ENCODE results near the gene SOCS3.

- TF ChIP-seq CTCF (conservative IDR thresholded peaks at IDR 0.05; ENCODE audit: low read length) (no peak), EZH2phosphoT487 (IDR thresholded peaks at IDR 0.05; ENCODE audit: borderline replicate concordance, low read depth, low read length) (no peak)
Observed at GRCh38 chr17:78375401-78376151, 15.7 kb upstream of the SOCS3 start.

All from OCI-LY7 (cell line).